ENCODE data around the gene LRRC42.

DNA sequence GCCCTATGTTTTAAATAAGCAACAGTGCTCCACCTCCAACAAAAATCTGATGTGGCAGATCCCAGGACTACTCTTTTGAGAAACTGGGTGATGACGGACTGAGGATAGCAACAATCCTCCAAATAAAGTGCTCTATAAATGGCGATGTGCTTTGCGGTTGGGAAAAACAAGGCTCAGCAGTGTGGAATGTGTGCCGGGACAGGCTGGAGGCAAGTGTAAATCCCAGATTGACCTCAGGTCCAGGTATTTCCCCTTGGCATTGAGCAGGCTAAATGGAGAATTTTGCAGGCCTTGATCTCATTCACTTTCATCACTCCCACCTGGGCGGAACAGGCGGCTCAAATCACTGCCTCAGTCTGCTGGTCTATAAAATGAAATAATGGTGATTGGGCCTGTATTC, 35.1 kb downstream of the LRRC42 start:
- TF ChIP-seq, protein P1, sequence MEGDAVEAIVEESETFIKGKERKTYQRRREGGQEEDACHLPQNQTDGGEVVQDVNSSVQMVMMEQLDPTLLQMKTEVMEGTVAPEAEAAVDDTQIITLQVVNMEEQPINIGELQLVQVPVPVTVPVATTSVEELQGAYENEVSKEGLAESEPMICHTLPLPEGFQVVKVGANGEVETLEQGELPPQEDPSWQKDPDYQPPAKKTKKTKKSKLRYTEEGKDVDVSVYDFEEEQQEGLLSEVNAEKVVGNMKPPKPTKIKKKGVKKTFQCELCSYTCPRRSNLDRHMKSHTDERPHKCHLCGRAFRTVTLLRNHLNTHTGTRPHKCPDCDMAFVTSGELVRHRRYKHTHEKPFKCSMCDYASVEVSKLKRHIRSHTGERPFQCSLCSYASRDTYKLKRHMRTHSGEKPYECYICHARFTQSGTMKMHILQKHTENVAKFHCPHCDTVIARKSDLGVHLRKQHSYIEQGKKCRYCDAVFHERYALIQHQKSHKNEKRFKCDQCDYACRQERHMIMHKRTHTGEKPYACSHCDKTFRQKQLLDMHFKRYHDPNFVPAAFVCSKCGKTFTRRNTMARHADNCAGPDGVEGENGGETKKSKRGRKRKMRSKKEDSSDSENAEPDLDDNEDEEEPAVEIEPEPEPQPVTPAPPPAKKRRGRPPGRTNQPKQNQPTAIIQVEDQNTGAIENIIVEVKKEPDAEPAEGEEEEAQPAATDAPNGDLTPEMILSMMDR (IDR thresholded peaks at IDR 0.05) = no peak
- TF ChIP-seq POLR2A (IDR thresholded peaks at IDR 0.05) = no peak
